Cerebellar cortex (tissue), 1 donor: ENCODE measurements around the gene C1orf146.
"Not testable (repeated sequence)": the region's sequence is repeated elsewhere in the genome, so short reads cannot be mapped to it uniquely, and the experiment has no call there.

ENCODE experiments used
- DNase-seq: peaks from one replicate; pipeline ENCODE4 v3.0.0-alpha.2; 2015; ENCODE audit warnings: low spot score

Gene C1orf146, protein sequence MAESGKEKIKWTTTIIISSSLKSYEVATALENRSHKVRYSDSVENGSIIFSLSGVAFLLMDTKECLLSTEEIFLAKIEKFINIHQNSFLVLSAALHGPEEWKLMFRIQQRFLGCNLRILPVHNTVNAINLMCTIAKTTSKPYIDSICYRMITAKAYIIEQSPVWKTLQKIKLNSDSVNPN

DNA sequence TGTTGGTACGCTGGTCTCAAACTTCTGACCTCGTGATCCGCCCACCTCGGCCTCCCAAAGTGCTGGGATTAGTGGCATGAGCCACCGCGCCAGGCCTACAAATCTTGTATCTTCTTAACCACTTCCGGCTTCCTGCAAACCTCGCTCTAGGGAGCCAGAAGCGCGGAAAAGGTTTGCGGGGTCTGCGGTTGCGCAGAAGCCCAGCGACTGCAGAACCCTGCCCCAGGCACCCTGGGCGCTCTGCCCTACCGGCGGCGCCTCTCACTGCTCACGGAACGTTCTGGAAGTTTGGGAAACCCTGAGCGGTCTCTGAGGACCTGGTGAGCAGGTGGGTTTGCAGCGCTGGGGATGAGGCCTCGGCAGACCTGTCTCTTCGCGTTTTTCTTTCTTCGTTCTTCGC lies at the start of gene C1orf146:
TSS of gene C1orf146 (plus strand) at position 195 of the 400 bp plus-strand sequence. CDS start 13,506 bp downstream, outside the sequence.
- no peak for DNase-seq

DNA sequence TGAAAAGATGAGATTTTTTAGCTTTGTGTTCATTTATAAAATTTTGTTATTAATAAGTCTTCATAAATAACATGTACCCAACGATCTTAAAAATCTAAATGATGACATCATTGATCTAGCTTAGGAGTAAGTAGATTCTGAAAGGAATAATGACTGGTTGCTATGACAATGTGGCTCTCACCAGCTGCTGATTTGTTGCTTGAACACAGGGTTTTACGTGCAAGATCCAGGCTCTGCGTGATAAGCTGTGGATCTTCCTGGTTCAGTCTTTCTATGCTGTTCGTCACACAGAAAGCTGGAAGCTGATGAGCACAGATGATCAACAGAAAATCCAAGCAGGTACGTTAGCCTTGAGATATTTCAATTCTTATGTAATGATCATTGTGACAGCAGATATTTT lies 49.1 kb upstream of the C1orf146 start:
- DNase-seq, result peak; percentile 95

DNA sequence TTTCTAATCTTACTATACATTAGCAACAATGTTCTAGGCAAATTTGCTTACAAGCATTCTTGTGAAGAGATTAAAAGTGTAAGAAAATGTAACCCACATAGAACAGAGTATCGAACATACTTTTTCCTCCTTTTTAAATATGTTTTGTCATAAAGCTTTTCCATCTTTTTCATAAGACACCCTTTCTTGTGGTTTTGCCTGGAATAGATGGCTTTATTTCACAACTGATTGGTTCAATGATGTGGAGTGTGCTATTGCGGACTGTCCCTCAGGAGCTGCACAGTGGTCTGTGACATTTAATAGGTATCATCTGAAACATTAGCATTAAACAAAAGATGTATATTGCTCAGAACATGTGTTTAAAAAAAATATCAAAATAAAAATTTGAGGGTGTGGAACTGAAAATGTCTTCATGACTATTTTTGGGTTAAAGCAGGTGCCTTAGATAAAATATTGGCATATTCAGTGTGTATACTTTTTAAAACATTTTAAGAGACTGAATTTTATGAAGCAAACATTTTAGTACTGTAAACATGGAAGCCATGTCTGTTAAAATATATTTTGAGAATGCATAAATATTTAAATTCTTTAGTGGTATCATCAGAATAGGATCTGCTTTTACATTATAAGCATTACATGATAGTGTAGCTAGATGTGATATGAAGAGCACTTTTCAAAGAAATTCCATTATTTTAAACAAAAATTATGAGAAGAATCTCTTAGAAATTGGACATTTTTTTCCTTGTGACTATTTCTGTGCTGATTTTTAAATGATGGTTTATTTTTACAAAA lies 48.3 kb upstream of the C1orf146 start:
- DNase-seq, result peak; percentile 57

DNA sequence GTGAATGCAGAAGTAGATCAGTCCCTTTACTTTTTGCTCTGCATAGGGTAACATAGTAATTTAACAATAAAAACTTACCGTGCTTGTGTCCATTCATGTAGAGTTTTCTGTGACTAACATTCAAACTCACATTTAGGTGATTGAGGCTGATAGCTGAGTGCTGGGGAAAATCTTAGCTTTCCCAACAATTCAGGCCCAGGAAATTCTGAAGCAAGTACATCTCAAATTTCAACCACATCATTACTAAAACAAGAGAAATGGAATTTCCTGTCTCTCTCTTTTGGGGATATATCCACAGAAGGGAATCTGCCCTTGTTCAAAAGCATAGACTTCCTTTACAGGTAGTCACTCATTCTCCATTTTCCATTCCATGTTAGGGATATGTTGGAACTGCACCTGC lies 33.1 kb upstream of the C1orf146 start:
- no peak for DNase-seq

DNA sequence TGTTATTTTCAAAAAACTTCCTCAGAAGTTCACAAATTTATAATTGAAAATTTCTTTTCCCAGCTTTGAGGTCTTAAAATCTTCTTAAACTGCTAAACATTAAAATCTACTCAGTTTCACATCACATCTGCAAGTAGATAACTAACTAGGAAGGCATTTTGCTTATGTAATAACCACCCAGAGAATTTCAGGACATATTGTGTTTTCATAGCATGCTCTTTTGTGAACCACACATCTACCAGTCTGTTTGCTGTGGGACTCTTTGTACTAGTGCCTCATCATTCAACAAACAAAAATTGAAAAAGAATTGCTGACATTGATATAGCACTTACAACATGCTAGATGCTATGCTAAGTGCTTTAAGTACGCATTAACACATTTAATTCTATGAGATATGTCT lies 31.6 kb upstream of the C1orf146 start:
- DNase-seq, result no peak

DNA sequence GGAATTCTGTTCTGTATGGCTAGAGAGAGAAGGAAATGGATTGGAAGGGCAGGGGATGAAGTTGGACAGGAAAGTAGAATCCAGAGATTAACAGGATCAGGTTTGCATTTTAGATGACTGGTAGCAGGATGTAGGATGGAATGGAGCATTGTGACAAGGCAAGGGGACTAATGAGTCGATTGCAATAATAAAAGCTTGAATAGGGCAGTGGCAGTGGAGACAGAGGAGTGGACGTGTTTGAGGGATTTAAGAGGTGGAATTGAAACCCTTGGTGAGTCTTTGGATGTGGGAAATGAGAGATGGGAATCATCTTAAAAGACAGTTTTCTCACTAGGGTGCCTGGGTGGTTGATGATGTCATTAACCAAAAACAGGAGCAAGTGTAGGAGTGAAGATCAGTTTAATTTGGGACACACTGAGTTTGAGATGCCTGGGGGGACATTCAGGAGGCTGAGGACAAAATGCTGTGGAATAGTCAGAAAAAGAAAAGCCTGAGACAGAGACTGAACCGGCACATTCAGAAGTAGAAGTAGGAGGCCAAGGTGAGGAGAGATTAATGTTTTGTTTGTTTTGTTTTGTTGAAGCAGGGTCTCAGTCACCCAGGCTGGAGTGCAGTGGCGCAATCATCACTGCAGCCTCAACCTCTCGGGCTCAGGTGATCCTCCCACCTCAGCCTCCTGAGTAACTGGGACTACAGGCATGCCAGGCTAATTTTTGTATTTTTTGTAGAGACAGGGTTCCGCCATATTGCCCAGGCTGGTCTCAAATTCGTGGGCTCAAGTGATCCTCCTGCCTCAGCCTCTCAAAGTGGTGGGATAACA lies 29.1 kb upstream of the C1orf146 start:
- DNase-seq, result no peak

DNA sequence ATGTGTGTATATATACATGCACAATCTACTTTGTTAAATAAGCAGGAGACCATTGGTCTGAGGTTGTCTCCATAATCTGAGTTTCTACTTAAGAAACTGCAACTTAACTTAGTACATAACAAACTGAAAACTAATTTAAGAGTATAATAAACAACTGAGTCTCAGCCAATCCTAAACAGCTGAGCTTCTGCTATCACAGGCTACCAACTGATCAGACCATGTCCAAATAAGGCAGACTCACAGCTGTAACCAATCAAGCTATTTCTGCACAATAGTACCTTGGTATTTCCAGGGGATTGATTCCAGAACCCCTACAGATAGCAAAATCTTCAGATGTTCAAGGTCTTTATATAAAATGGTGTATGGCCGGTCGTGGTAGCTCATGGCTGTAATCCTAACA lies 26.0 kb upstream of the C1orf146 start:
- no peak for DNase-seq

DNA sequence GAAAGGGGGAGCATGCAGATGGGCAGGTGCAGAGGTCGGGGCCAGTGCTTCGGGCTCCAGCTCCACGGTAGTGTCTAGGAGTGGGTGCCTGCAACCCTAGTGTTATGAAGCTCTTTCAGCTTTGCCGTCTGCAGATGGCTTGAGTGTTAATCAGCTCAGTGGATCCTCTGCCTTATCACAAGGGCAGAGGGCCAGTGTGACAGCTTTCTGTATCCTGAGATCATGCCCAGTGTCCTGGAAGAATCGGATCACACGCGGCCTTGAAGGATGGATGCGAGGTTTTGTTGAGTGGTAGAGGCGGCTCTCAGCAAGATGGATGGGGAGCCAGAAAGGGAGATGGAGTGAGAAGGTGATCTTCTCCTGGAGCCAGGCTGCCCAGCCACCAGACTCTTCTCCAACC lies 25.5 kb upstream of the C1orf146 start:
- peak; percentile 48 for DNase-seq

DNA sequence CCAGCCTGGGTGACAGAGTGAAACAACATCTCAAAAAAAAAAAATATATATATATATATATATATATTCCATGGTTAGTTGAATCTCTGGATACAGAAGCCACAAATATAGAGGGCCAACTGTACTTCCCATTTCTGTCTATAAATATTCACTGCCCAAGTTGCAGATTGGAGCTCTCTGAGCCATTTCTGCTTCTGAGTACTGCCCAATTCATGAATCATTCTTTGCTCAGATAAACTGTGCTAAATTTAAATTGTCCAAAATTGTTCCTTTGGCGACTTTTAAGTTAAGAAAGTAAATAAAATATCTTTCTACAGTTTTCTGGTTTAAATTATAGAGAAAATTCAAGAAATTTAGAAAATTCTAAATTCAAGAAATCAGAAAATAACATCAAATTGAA lies 23.2 kb upstream of the C1orf146 start:
- DNase-seq, result no peak

DNA sequence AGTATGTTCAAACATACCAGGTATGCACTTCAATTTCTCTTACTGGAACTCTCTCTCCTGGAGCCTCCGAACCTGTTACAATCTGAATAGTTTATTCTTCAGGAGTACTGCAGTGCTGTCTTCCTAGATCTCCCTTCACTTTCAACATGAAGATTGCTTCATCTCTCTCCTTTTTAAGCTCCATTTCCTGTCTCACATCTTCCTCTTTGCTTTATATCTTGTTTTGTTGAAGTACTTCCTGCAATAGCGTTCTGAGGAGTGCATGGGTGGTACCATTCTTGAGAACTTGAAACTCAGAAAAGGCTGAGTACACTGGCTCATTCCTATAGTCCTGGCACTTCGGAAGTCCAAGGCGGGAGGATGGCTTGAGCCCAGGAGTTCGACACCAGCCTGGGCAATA lies 15.7 kb upstream of the C1orf146 start:
- no peak for DNase-seq

DNA sequence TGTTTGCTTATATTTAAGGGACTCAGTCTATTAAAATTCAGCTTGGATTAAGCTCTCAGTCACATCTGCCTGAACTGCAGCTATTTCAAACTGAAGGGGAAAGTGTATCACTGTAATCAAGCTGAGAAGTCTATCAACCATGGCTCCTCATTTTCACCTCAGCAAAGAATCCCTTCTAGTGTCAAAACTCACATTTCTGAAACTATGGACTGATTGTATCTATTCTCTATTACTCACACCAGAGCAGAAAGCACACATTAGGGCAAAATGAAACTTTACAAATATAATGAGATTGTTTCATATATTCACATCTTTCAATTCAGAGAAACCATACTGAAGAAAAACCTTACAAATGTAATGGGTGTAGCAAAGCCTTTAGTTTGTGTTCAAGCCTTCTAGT lies 14.6 kb upstream of the C1orf146 start:
- DNase-seq, result no peak

DNA sequence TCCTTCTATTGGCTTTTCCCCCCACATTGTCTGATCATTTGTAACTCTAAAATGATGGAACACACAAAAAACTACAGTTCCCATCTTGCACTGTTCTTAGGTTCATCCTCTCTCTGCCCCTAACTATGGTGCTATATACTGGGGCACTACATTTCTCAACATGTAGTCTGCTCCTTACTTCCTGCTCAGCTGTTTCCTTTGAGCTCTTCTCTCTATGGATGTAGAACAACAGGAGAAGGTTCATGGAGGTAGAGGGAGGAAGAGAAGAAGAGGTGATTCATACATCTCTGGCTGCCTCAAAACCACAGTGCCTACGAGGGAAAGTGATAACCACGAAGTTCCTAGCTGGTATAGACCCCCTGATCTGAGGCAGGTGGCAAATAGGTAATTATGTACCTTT lies 7.0 kb upstream of the C1orf146 start:
- DNase-seq, result no peak

DNA sequence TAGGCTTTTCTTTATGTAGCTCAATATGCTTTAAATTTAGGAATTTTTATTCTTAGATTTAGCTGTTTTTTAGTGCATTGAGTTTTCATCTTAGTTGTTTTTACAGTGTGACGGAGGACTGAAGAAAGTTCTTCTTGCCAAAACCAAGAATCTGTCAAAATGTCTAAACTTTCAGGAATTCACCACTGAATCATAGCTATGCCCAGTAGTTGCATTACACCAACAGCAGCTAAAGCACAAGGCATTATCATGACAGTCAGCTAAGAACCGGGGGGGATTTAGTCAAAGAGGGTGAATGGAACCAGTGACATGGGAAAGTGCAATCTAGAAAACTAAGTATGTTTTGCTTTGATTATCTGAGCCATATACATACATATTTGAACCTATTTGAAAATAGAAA lies 6.5 kb upstream of the C1orf146 start:
- DNase-seq, result no peak

DNA sequence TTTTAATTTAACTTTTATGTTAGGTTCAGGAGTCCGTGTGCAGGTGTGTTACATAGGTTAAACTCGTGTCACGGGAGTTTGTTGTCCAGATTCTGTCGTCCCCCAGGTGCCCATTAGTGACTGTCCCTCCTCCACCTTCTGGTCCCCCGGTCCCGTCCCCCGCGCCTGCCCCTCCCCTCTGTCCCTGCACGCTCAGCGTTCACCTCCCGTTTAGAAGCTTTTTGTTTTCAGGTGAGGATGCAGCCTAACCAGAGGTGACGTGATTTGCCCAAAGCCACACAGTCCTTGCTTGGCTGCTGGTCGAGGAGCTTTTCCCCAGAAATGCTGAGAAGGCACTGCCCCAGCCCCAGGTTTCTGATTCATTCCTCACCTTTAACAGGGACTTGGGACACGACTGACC lies 844 bp downstream of the C1orf146 start:
- DNase-seq, result no peak

DNA sequence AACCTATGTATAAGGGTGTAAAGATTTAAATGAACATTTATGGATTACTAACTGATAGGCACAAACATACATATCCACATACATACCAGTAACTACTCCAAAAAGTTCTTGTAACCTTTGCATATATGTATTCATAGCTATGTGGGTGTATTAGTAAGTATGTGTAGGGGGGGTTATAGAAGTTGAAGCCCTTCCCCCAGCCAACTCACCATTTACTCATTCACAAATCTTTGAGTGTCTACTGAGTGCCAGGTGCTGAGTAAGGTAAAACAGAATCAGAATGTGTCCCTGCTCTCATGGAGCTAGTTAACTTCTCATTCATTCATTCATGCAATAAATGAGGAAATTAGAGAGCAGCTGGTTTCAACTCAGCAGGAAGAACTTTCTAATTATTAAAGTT lies 1.3 kb downstream of the C1orf146 start:
- DNase-seq, result no peak

DNA sequence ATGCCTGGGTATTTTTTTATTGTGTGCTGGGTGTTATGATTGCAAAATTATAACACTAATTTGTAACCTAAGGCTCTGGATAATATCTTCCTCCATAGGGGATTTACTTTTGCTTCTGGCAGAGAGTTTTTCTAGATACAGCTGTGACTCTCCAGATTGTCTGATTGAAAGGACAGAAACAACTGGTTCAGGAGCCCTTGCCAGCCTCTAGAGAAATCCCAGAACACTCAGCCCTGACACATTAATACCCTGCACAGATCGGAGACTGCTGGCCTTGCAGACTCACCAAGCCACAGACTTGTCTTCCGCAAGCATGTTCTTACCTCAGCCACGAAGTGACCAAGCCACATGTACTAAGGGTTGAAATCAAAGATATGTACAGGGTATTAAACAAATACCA lies 10.7 kb downstream of the C1orf146 start:
- DNase-seq, result no peak

DNA sequence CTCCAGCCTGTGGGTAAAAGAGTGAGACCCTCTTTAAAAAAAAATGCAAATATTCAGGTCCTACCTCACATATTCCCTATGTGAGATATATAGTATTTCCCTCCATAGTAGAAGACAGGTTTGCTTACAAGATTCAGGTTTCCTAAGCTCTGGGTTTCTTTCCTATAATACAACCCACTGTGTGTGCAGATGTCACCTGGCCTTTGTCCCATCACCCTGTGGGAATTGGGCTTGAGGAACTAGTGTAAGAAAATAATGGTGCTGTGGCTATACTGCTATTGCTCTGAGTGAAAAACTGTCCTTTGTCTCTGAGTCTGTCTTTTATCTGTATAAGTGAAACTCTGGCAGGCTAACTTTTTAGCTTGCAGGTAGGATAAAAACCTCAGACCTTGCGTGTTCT lies 13.0 kb downstream of the C1orf146 start:
- DNase-seq, result peak; percentile 78

DNA sequence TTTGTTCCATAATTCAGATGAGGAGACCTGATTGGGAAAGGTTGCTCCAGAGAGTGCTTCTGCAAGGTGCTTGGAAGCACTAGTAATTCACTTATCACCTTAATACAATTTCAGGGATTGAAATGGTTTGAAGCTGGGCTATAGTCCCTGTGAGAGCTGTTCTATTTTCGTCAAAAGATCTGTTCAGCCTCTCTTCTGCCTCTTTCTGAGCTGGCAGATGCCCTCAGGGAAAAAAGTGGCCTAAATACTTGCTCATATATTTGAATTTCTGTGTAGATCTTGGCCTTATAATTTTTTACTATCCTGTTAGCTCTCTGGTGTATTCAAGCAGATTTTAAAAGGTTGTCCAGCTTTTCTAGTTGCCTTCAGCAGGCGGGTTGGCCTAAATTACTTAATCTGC lies 22.3 kb downstream of the C1orf146 start:
- DNase-seq, result peak; percentile 51

DNA sequence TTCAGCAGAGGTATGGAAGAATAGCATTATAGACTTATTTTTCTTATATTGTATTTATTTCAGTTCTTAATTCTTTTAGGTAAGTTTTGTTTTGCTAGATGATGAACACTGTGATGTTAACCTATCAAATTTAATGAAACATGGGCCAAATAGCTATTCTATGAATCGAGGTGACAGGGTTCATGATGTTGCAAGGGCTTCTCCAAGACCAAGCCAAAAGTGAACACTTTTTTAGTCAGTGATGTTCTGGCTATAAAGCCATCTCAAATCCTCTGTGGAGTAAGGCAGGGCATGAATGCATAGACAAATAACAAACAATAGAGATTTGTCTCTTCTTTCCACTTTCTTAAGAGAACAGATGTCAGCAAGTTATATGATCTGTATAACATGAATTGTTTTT lies 26.7 kb downstream of the C1orf146 start:
- no peak for DNase-seq

DNA sequence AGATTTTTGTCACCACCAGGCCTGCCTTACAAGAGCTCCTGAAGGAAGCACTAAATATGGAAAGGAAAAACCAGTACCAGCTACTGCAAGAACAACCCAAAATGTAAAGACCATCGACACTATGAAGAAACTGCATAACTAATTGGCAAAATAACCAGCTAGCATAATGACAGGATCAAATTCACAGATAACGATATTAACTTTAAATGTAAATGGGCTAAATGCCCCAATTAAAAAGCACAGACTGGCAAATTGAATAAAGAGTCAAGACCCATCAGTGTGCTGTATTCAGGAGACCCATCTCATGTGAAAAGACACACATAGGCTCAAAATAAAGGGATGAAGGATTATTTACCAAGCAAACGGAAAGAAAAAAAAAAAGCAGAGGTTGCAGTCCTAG lies 37.0 kb downstream of the C1orf146 start:
- not testable (repeated sequence) for DNase-seq

DNA sequence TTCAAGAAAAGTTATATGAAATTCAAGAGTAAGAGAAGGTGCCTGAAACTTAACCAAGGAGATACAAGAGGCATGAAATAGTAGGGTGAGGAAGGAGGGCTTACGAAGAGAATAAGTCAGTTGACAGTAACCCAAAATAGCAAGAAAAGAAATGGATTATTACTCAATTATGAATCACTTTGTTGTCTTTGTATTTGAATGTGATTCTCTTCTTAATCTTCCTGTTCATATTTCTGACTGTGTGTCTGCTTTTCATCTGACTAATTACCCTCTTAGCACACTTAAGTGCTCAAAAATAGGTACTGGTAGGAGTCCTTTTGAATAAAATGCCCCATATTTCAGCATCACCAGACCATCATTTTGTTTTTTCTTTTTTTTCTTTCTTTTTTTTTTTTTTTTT lies 41.6 kb downstream of the C1orf146 start:
- DNase-seq, result no peak

DNA sequence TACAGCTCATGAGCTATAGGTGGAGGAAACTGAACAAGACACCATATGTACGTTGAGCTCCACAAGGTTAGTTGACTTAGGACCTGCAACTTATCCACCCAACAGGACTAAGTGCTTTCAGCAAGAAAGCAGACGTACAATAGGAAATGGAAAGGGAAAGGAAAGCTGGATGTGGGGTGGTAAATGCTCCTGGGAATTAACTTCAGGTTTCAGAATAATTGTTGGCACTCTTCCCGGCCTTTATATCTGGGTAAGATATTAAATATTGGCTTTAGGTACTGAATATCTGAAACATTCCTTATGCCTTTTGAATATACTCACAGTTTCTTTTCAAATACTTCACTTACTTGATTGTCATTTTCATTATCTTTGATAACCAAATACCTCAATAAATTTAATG lies 44.8 kb downstream of the C1orf146 start:
- DNase-seq, result no peak

DNA sequence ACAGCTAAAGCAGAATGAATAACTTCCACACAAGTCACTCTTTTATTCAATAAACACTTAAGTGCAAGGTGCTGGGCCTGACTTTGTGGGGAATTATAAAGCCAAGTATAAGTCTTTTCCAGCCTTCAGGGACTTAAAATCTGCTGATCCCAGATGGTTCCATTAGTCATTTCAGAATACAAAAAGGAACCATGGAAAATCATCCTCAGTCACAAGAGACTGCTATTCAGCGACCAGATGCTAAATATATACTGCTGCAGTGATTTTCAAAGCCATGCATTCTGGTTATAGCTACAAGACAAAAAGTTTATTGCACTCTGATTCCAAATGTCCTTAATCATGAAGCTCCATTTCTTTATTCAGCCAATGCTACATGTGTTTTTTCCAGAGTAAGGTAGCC lies 55.3 kb downstream of the C1orf146 start:
- DNase-seq, result no peak
